Right hindlimb (tissue), 1 donor: ENCODE data around the gene WDR91.

Source experiments
- DNase-seq: peaks from one replicate; pipeline ENCODE4 v3.0.0-alpha.2; 2018

WDR91 gene

GRCh38 chr7:135159359-135160085 is 51.8 kb downstream of the WDR91 start:
- DNase-seq = no peak

GRCh38 chr7:135158874-135159273 is 52.5 kb downstream of the WDR91 start:
- DNase-seq = no peak

DNA sequence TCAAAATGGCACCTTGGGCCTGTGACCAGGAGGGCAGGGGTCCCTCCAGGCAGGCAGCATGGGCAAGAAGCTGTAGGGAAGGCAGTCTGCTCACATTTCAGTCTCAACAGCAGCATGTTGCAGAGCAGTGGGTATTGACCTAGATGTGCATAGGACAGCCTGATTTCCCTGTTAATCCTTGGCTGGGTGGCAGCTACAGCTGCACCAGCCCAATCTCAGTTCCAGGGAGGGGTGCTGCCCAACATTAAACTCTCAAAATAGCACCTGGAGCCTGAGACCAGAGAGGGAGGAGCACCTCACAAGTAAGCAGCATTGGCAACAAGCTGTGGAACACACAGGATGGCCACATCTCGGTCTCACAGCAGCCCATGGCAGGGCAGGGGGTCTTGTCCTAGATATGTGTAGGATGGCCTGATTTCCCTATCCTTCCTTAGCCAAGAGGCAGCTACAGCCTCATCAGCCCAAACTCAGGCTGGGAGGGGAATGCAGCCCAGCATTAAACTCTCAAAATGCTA is 53.1 kb downstream of the WDR91 start:
- no peak for DNase-seq

DNA sequence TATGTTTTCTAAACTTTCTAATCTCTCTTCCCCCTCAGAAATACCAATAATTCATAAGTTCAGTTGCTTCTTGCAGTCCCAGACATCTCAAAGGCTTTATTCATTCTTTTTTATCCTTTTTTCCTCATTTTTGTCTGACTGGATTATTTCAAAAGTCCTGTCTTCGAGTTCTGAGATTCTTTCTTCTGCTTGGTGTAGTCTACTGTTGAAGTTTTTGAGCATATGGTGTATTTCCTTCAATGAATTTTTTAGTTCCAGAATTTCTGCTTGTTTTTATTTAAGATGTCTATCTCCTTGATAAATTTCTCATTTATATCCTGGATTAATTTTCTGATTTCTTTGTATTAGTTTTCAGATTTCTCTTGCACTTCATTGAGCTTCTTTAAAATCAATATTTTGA is 55.0 kb downstream of the WDR91 start:
- no peak for DNase-seq

DNA sequence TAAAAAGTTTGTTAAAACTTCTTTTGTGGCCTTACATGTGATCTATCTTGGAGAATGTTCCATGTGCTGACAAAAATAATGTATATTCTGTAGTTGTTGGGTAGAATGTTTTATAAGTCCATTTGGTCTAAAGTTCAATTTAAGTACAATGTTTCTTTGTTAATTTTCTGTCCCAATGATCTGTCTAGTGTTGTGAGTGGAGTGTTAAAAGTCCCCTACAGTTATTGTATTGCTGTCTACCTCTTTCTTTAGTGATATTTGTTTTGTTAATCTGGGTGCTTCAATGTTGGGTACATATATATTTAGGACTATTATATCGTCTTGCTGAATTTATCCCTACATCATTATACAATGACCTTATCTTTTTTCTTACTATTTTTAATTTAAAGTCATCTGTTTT is 56.6 kb downstream of the WDR91 start:
- DNase-seq = no peak

DNA sequence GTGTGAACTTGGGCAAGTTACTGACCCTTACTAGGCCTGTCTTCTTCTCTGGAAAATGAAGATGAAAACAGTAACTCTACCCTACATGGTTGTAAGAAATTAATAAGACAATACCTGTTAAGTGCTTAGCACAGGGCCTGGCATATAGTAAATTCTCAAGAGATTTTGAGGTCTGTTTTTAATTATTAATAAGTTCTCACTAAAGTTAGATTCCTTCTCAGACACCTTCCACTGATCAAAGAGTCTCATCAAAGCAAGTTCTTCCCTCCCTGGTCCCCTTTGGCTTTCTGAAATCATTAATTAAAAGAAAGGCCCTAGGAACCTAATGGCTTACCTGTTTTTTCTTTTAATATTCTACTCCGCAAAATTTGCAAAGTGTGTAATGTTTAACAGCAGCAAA is 58.9 kb downstream of the WDR91 start:
- DNase-seq = no peak

DNA sequence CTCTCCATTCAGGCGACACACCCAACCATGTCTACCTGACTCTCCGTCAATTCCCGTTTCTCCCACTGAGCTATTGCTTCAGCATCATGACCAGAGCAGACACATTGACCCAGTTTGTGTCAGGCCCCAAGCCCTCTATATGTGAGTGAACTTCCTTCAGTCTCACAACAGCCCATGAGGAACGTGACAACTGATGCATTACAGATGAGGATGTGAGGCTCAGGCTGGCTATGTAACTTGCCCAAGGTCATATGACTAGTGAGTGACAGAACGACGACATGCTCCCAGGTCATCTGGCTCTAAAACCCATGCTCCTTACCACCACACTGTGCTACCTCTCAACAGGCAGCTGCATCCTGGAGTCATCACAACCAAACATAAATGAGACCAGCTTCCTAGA is 59.8 kb downstream of the WDR91 start:
- no peak for DNase-seq

GRCh38 chr7:135151132-135151531 is 60.2 kb downstream of the WDR91 start:
- no peak for DNase-seq

- no peak for DNase-seq
Observed at GRCh38 chr7:135150072-135150782, 61.1 kb downstream of the WDR91 start.

DNA sequence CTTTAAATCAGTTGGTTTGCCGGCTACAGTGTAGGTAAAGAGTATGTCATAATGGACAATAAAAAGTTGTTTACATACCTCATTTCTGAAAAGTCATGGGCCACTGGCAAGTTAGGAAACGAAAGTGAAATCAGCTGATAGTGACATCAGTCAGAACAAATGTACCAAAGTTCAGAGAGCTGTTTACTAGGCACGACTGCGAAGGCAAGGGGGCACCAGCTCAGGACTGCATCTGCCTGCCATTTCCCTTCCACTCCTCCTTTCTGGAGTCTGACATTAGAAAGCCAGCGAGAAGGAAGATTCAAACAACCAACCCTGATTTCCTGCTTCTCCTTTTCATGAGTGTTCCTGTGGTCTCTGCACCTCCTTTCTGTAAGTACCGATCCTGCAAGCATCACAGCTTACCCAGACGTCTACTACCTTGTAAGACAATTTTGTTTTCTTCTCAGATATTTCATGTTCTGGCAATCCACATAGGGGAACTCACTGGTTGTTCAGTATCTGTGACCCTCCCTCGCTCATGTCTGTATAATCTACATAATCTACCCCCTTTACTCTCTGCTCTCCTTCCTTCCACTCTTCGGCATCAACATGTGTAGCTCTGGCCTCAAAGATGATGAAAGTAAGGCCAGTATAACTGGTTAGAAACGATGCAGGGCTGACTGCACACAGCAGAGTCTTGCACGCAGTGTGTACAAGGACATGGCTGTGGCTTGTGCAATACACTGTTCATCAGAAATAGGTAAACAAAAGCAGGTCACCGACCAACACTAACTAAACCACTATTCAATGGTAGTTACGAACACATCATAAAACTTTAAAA is 63.2 kb downstream of the WDR91 start, which contains the start of gene TMEM140:
Gene TMEM140 (plus strand): TSS at position 174 of the 823 bp plus-strand sequence. CDS start 16,370 bp downstream, outside the sequence.
- DNase-seq = peak; percentile 18

GRCh38 chr7:135147341-135147898 is 63.9 kb downstream of the WDR91 start:
- no peak for DNase-seq

DNA sequence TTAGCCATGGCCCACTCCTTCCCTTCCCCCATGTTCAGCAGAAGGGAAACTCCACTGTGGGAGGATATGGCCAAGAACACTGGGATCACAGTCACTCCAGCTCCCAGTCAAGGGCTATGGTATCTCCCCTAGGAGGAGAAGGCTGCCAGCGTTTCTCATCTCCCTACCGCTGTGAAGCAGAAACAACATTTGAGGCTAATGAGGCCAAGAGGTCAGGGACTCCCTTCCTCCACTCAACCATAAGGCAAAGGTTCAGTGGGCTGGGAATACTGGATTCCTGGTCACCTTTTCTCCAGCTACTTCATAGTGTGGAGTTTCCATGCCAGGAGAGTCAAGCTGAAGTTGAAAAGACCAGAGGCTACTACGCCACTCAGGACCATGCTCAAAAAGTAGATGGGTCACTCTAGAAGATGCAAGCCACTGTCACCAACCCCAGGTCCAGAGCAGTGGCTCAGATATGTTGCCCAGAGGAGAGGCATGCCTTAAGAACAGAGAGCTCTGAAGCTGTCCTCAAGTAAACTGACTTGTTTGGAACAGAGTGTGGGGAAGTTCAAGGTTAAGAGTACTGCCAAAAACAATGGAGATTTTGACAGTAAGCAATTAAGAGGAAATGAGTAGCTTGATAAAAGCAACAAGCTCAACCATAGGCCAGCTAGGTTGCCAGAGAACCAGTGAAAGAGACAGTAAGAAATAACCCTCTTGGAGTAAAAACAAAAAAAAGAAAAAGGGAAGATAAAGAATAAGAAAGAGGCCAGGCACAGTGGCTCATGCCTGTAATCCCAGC is 67.2 kb downstream of the WDR91 start:
- no peak for DNase-seq
